ENCODE results near the gene TFAP2D. TPM values are rescaled to one million over a fixed set of nuclear protein-coding genes. Genes with fewer than 3 reads are reported as not detected.

Gene TFAP2D
- total RNA-seq, 4 donors from 2014 or later: not detected

GRCh38 chr6:50722829-50723554, 9.7 kb downstream of the TFAP2D start:
- no peaks in the 10 kb centered on the region for H3K36me3 ChIP-seq
- H3K4me3 ChIP-seq: no peak overlapping the region
- TF ChIP-seq EP300 (IDR thresholded peaks at IDR 0.05) (no peak), POLR2AphosphoS5 (IDR thresholded peaks at IDR 0.05) (no peak), POLR2A (IDR thresholded peaks at IDR 0.05; ENCODE audit: low read depth) (no peak), CTCF (IDR thresholded peaks at IDR 0.05) (no peak)
- peaks cover 0 to 4% (median 0%) of the 10 kb centered on the region in 4 donors for H3K4me1 ChIP-seq
- no peak for DNase-seq (ENCODE audit: extremely low spot score)
- 11% methylated on average over 24 of the region's 24 CpGs for WGBS
- no peaks in the 10 kb centered on the region for H3K9me3 ChIP-seq
- H3K27me3 ChIP-seq: peaks cover 0 to 64% (median 13%) of the 10 kb centered on the region in 4 donors
- no peak overlapping the region for H3K27ac ChIP-seq (replicated peaks in 1 of 4)
- intact Hi-C loops (cut with DNase I): no loop called here

GRCh38 chr6:50724381-50725124, 11.2 kb downstream of the TFAP2D start:
- TF ChIP-seq CTCF (IDR thresholded peaks at IDR 0.05): no peak
- no peak for TF ChIP-seq EP300 (IDR thresholded peaks at IDR 0.05)
- TF ChIP-seq POLR2AphosphoS5 (IDR thresholded peaks at IDR 0.05): no peak
- no peak for TF ChIP-seq POLR2A (IDR thresholded peaks at IDR 0.05; ENCODE audit: low read depth)

GRCh38 chr6:50734488-50734887, 21.2 kb downstream of the TFAP2D start:
- H3K36me3 ChIP-seq: no peaks in the 10 kb centered on the region
- TF ChIP-seq EP300 (IDR thresholded peaks at IDR 0.05) (no peak), CTCF (IDR thresholded peaks at IDR 0.05) (no peak), POLR2AphosphoS5 (IDR thresholded peaks at IDR 0.05) (no peak), POLR2A (IDR thresholded peaks at IDR 0.05; ENCODE audit: low read depth) (no peak)
- 84% methylated on average over 3 of the region's 3 CpGs for WGBS
- no peak overlapping the region for H3K27ac ChIP-seq (replicated peaks in 1 of 4)
- intact Hi-C loops (cut with DNase I): no loop called here
- no peaks in the 10 kb centered on the region for H3K4me1 ChIP-seq
- no peaks in the 10 kb centered on the region for H3K9me3 ChIP-seq
- peaks cover 0 to 8% (median 0%) of the 10 kb centered on the region in 4 donors for H3K27me3 ChIP-seq
- DNase-seq (ENCODE audit: extremely low spot score): no peak
- H3K4me3 ChIP-seq: no peak overlapping the region

More at GRCh38 chr6:50724381-50725124, 11.2 kb downstream of the TFAP2D start:
- DNase-seq (ENCODE audit: extremely low spot score): no peak
- intact Hi-C loops (cut with DNase I): no loop called here
- 5% methylated on average over 26 of the region's 43 CpGs for WGBS
- peaks cover 0 to 61% (median 13%) of the 10 kb centered on the region in 4 donors for H3K27me3 ChIP-seq
- H3K27ac ChIP-seq (replicated peaks in 1 of 4): no peak overlapping the region
- H3K36me3 ChIP-seq: no peaks in the 10 kb centered on the region
- no peaks in the 10 kb centered on the region for H3K9me3 ChIP-seq
- H3K4me3 ChIP-seq: no peak overlapping the region
- peaks cover 0 to 4% (median 0%) of the 10 kb centered on the region in 4 donors for H3K4me1 ChIP-seq

GRCh38 chr6:50742161-50742560, 28.8 kb downstream of the TFAP2D start:
- TF ChIP-seq POLR2A (IDR thresholded peaks at IDR 0.05; ENCODE audit: low read depth): no peak
- no peak for TF ChIP-seq CTCF (IDR thresholded peaks at IDR 0.05)
- no peak for TF ChIP-seq POLR2AphosphoS5 (IDR thresholded peaks at IDR 0.05)
- no peak for TF ChIP-seq EP300 (IDR thresholded peaks at IDR 0.05)
- no peak overlapping the region for H3K27ac ChIP-seq (replicated peaks in 1 of 4)
- H3K4me1 ChIP-seq: no peaks in the 10 kb centered on the region
- no peak overlapping the region for H3K4me3 ChIP-seq
- intact Hi-C loops (cut with DNase I): no loop called here
- DNase-seq (ENCODE audit: extremely low spot score): no peak
- peaks cover 0 to 8% (median 0%) of the 10 kb centered on the region in 4 donors for H3K27me3 ChIP-seq
- H3K9me3 ChIP-seq: no peaks in the 10 kb centered on the region
- no peaks in the 10 kb centered on the region for H3K36me3 ChIP-seq
- 37% methylated on average over 3 of the region's 3 CpGs for WGBS

Data from esophagus muscularis mucosa (tissue), 4 donors.